DLD1 (cell line): ENCODE data around the gene CD99L2.
"Not testable (repeated sequence)": the region's sequence is repeated elsewhere in the genome, so short reads cannot be mapped to it uniquely, and the experiment has no call there.

ENCODE experiments used
- in situ Hi-C: cut with HindIII; loops from 2 replicates; pipeline ENCODE4 v1.10.0; 2017; ENCODE audit warnings: low sequenced_read_pairs

CD99L2 gene

DNA sequence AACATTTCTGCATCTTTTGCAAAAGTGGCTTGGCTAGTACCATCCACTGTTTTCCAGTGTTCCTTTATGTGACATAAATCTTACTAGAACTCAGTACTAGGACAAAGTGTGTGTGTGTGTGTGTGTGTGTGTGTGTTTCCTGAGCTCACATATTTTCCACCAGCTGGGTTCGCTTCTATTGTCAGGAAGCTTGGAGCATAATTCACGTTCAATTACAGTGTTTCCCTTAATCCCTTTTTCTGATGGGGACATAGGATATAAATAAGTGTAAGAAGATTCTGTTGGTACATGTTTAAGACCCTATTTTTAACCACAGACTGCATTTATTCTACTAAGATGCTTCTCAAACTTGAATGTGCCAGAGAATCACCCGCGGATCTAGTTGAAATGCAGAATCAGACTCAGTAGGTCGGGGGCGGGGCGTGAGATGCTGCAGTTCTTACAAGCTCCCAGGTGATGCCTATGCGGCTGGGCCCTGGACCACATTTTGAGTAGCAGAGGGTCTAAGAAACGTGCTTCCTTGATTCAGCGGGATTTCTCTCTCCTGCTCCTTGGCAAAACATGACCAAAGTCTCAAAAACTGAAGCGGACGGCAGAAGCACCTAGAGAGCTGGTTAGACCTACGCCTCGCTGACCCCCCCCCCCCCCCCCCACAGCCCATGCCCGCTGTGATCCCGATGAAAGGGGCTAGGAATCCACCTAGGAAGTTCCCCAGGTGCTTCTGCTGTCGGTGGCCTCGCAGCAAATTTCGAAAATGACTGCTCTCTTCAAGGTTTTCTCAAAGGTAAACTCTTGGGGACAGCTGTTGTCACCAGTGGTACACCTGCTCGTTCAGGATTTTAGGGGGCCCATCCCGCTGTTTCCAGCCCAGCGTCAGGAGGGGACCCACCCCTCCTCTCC, 797 bp downstream of the CD99L2 start:
- in situ Hi-C loops: no loop called here

DNA sequence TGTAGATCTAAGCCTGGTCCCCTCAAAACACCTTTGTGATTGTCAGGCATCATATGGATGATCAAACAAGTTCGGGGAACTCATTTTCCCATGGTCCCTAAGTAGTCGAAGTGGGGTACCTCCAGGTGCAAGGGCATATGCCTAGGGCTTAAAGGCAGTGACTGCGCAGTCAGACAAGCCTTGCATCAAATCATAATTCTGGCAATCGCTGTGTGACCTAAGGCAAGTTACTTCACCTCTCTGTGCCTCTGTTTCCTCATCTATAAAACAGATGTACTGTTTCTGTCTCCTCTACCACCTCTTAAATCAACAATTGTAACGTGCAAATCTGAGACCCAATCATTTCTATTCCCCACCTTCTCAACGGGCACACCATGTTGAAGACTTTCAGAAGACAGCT, 1.8 kb downstream of the CD99L2 start:
- in situ Hi-C loops: no loop called here

- in situ Hi-C loops: no loop called here
These were observed 4.5 kb downstream of the CD99L2 start for GRCh38 chrX:150893936-150894335.

DNA sequence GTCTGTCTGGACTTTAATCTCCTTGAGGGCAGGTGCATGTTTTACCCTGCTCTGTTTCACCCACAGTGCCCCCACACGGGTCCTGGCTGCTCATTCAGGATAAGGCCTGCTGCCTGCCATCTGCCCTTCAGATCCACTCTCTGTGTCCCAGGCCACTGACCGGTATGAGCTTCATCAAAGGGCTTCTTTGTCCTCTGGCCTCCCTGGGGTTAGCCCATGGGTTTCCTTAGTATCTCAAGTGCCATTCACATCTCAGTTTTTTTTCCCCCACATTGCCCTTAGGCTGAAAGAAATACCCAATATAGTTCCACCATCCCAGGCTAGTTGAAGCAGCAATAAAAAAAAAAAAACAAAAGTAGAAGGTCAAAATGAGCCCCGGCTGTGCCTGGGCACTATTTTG, 9.3 kb downstream of the CD99L2 start:
- in situ Hi-C loops: no loop called here

GRCh38 chrX:150887906-150888465, 10.5 kb downstream of the CD99L2 start:
- in situ Hi-C loops: no loop called here

- in situ Hi-C loops: not testable (repeated sequence)
These were observed 11.2 kb downstream of the CD99L2 start for GRCh38 chrX:150887268-150887667.

DNA sequence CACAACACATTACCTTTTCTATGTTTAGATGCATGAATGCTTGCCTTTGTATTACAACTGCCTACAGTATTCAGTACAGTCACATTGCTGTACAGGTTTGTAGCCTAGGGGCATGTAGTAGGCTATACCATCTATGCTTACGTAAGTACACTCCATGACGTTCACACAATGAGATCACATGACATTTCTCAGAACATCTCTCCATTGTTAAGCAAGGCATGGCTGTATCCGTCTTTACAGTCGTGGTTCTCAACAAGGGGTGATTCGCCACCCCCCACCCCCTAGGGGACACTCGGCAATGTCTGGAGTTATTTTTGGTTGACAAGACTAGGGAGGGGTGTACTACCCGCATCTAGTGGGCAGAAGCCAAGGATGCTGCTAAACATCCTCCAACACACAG, 12.1 kb downstream of the CD99L2 start:
- in situ Hi-C loops: no loop called here

- in situ Hi-C loops: no loop called here
These were observed 17.7 kb downstream of the CD99L2 start for GRCh38 chrX:150880808-150881165.

DNA sequence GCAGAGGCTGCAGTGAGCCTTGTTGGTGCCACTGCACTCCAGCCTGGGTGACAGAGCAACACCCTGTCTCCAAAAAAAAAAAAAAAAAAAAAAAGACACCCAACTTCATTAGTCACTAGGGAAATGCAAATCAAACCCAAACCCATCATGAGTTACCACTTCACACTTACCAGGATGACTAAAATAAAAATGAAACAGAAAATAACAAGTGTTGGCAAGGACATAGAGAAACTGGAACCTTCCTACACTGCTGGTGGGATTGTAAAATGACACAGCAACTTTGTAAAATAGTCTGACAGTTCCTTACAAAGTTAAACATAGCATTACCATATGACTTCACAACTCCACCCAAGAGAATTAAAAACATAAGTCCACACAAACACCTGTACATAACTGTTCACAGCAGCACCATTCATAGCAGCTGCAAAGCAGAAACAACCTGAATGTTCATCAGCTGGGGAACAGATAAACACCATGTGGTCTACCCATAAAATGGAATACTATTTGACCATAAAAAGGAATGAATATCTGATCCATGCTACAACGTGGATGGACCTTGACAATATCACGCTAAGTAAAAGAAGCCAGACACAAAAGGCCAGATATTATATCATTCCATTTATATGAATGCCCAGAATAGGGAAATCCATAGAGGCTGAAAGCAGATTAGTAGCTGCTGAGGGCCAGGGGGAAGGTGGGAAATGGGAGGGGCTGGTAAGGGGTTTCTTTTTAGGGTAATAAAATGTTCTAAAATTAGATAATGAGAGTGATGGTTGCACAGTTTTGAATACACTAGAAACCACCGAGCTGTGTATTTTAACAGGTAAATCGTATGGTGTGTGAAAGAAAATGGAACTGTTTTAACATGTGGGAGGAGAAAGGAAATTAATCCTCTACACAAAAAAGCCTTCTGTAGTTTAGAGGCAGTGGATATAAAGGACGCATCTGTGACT, 18.3 kb downstream of the CD99L2 start:
- in situ Hi-C loops: no loop called here

- in situ Hi-C loops: not testable (repeated sequence)
These were observed 22.8 kb downstream of the CD99L2 start for GRCh38 chrX:150875621-150876020.

- in situ Hi-C loops: no loop called here
These were observed 24.0 kb downstream of the CD99L2 start for GRCh38 chrX:150874448-150874847.

- in situ Hi-C loops: no loop called here
These were observed 24.9 kb downstream of the CD99L2 start for GRCh38 chrX:150873616-150874015.

DNA sequence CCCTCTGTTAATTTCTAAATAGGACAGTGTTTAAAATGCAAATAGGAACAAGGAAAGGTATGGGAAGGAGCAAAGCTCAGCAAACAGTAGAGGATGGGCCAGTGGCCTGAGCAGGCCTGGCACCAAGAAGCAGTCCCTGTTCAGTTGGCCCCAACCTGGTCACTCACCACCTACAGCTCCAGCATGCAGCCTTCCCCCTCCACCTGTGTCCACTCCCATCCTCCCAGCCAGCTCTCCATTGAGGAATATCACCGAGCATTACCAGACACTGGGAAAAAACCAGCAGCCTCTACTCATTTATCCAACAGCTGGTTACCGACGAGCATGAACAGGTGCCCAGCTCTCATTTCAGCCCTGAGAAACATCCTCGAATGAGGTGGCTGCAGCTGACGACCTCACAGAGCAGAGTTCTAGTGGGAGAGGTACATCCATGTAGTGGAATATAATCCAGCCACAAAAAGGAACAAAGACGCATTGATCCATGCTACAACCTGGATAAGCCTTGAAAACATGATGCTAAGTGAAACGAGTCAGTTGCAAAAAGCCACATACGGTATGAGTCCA, 25.6 kb downstream of the CD99L2 start:
- in situ Hi-C loops: no loop called here

DNA sequence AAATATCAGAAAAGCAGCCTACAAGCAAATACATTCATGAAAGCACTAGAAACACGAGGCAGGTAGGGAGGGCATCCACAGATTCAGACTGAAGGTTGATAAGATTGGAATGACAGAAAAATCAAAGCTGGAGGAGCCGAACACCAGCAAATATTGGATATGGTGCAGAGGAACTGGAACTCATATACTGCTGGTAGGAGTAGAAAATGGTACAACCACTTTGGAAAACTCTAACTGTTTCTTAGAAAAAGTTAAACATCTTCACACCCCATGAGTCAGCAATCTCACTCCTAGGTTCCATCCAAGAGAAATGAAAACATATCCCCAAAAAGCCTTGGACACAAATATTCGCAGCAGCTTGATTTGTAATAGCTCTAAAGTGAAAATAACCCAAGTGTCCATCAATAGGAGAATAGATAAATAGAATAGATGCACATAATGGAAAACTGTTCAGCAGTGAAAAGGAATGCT, 27.1 kb downstream of the CD99L2 start:
- in situ Hi-C loops: no loop called here

DNA sequence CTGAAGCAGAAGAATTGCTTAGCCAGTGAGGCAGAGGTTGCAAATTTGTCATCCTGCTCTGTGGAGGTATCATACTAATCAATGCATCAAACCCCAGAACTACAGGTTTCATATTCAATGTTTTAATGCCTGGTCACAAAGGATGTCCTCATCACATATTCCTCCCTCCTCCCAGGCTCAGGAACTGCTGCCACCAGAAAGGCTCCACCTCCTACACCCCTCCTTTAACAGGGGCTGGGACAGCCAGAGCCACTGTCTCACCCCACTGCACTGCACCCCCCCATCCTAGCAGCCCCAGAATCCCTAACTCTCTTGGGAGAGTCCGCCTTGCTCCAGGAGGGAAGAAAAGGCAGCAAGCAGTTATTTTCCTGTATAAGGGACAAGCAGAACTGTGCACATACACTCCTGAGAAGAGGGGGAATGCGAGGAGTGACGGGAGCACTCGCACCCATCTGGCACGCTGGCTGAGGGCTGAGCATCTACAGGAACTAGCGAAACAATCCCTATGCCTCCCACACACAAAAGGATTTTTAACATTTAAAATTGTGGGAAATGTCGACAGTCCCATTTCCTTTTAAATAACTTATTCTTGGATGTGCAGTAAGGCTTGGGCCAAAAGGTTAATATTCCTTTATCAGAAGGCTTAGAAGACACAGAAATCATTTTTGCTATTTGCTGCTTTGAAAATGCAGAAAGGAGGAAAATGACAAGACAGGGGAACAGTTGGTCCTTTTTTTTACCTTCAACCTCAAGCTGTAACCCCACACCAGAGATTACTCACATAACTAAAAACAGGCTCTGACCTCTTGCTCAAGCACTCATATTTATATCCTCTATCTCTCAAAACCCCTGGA, 27.8 kb downstream of the CD99L2 start:
- in situ Hi-C loops: no loop called here

- in situ Hi-C loops: no loop called here
These were observed 28.4 kb downstream of the CD99L2 start for GRCh38 chrX:150870029-150870428.

DNA sequence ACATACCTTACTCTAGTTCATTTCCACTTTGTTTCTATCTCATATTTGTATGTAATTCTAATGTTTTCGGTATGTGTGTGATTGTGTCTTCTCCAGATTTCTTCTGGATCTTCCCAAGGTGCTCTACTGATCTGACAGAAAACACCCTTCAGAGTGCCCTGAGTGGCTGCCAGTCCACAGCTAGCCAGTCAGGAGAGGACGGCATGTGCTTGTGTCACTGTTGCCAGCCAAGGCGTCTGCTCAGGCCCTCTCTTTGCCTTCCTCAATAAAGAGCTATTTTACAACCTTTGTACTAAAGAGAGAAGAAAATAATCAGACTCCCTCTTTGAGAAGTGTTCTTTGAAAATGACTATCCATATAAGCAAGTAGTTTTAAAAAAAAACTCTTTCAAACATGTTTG, 29.0 kb downstream of the CD99L2 start:
- in situ Hi-C loops: no loop called here

DNA sequence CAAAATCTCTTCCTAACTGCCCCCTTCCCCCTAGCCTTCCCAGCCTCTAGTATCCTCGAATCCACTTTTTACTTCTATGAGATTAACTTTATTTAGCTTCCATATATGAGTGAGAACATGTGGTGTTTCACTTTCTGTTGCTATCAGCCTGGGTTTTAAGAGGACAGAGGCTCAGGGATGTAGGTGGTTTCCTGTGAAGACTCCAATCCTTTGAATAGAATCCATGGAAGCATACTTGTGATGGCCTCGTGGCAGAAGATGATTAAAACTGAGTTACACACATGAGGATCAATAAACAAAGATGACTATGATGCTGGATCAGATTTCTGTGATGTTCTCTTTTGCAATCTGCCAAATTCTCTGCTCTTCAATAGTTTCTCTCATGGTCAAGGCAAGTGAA, 29.8 kb downstream of the CD99L2 start:
- in situ Hi-C loops: no loop called here

- in situ Hi-C loops: no loop called here
These were observed 34.3 kb downstream of the CD99L2 start for GRCh38 chrX:150864127-150864526.

DNA sequence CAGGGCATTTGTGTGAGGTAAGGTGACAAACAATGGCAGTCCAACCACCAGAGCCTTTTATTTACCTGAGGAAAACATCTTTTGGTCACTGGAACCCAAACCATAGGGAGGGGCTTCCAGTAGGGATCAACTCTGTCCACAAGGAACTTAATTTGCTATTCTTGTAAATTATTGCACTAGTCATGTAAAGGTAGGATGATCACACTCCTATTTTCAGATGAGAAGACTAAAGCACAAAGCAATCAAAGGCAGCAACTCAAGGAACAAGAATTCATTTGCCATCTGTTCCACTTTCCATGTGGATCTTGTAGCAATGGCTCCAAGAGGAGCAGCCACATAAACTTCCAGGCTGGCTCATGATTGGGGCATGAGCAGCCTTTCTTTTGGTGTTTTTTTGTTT, 35.3 kb downstream of the CD99L2 start:
- in situ Hi-C loops: no loop called here
